Effector CD4-positive, alpha-beta T cell (primary cell): Measurements from ENCODE around the gene ZNF560.

Experiments
- DNase-seq: peaks from one replicate; pipeline ENCODE4 v3.0.0-alpha.2; 2020

Gene ZNF560

GRCh38 chr19:9435279-9436268 lies 62.8 kb downstream of the ZNF560 start, which contains the start of gene ZNF266:
Gene ZNF266, minus strand, starts transcription at chr19:9435573. Its CDS starts 15,484 bp downstream, at chr19:9420089.
- peak; percentile 92 for DNase-seq

- no peak for DNase-seq
Measured at GRCh38 chr19:9431475-9431874, 66.9 kb downstream of the ZNF560 start.

DNA sequence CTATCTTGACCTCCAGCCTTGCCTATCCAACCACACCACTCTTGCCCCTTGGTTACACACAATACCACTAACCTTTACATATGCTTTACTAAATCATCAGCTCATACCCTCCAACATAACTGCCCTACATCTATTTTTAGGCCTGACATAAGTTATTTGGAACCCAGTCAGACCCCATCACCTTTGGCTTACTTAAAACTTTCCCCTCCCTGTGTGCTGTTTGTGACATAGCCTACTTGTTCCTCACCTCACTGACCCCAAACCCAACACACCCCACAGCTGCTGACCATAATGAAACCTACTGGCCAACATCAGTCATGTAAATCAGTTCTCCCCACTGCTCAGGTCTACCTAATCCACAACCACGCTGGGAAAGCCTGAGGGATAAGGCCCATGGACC lies 68.0 kb downstream of the ZNF560 start:
- no peak for DNase-seq

GRCh38 chr19:9427941-9428340 lies 70.5 kb downstream of the ZNF560 start:
- DNase-seq = no peak
